Pancreas (tissue), 10 donors: ENCODE data around the gene ARHGAP26. TPM values are rescaled to one million over a fixed set of nuclear protein-coding genes. Genes with fewer than 3 reads are reported as not detected.

ENCODE experiments used
- ATAC-seq, 4 donors: fragments of 200-7000 bp; cut with Tn5 transposase; one replicate each; pipeline versions ENCODE4 v1.8.0 to v1.9.1; 2020; ENCODE audit warnings: mild to moderate bottlenecking in 4 of 4, moderate library complexity in 4 of 4
- DNase-seq, 6 donors: peaks; one replicate each; pipeline ENCODE4 v3.0.0-alpha.2; 2020
- FAIRE-seq: peaks from 2 replicates; lab custom pipeline; 2012; peaks lifted over from hg19 to GRCh38; lab: Jason Lieb, UNC
- H3K27ac ChIP-seq, 4 donors: fragments of 200-600 bp; sonication (generic); 1 replicate in 3 of 4; 2 replicates in 1 of 4; pipeline versions ENCODE4 v1.5.0 to v1.8.0; 2020
- H3K27me3 ChIP-seq, 4 donors: fragments of 200-600 bp; one replicate each; pipeline ENCODE4 v1.8.0; 2021
- H3K36me3 ChIP-seq, 3 donors: fragments of 200-600 bp; sonication (generic) in 1 of 3; one replicate each; pipeline versions ENCODE4 v1.5.0 to v1.8.0; 2020 to 2021
- H3K4me1 ChIP-seq, 3 donors: fragments of 200-600 bp; one replicate each; pipeline ENCODE4 v1.8.0; 2021
- H3K4me3 ChIP-seq, 4 donors: fragments of 200-600 bp; sonication (generic) in 2 of 4; one replicate each; pipeline versions ENCODE4 v1.5.0 to v1.8.0; 2020 to 2021
- H3K9me3 ChIP-seq, 4 donors: fragments of 200-600 bp; one replicate each; pipeline ENCODE4 v1.8.0; 2021
- WGBS, 2 donors: extraction: QIAGEN DNeasy Blood & Tissue Kit; methylation state at CpG; one replicate each; pipeline ENCODE4 v1.1.7; 2013; 5-methylcytosine and 5-hydroxymethylcytosine counted together
- intact Hi-C, 3 donors: fragments of 100-400 bp; cut with DNase I; formaldehyde crosslinking; loops; one replicate each; pipeline versions ENCODE4 v1.11.1 to v1.14.2; 2022
- polyA plus RNA-seq, 2 donors: library from polyadenylated mRNA; stranded (reverse); fragments of 200-250 nt; gene quantifications; one replicate each; pipeline ENCODE4 v1.2.3, GENCODE V29; 2013
- total RNA-seq, 6 donors: library from RNA; stranded (reverse); fragmentation: NEBNext Ultra II Directional in 4 of 6; extraction: Animal tissue kit (Norgen Biotek cat#: 25700) in 4 of 6; gene quantifications; one replicate each; pipeline versions ENCODE4 v1.2.1 to v1.2.4, GENCODE V29; 2021 to 2023
- TF ChIP-seq, protein P1 (sequence below), 4 donors: fragments of 200-600 bp; sonication (generic) in 3 of 4; IDR thresholded peaks; one replicate each; pipeline versions ENCODE4 v1.5.0 to v1.8.0; 2021; ENCODE audit warnings: antibody characterized with exemption in 4 of 4
- donor health status: healthy with polysubstance abuse.
- donor health status: DM: no; HTN: no; CAD: no; lungs with moderate emphysema.
- donor health status: DM: no; HTN: no; CAD: no.
- donor health status: control.
- donor health status: control.
- donor health status: Bipolar disorder and iron deficiency.
- donor health status: DM: yes; HTN: yes; CAD: no.
- donor health status: DM: no; HTN: no; CAD: no.
- donor health status: DM: no; HTN: no; CAD: no.
- donor health status: DM: yes; HTN: yes; CAD: no.

ARHGAP26 gene
- total and polyA plus RNA-seq, 8 donors, result 3.0 to 28.1 (median 10.3) TPM

DNA sequence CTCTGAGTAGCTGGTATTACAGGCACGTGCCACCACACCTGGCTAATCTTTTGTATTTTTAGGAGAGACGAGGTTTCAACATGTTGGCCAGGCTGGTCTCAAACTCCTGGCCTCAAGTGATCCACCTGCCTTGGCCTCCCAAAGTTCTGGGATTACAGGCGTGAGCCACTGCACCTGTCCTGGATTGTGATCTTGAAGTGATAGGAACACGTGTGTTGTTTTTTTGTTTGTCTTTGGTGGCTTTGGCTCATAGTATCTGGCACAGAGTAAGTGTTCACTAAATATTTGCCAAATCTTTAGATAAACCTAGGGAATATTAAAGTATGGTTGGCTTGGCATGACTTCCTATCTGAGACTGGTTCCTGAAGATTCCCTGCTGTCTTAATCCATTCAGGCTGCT, 172.7 kb downstream of the ARHGAP26 start:
- WGBS, 2 donors, result 33 to 41% methylated on average over 4 of the region's 4 CpGs
- TF ChIP-seq, protein P1, sequence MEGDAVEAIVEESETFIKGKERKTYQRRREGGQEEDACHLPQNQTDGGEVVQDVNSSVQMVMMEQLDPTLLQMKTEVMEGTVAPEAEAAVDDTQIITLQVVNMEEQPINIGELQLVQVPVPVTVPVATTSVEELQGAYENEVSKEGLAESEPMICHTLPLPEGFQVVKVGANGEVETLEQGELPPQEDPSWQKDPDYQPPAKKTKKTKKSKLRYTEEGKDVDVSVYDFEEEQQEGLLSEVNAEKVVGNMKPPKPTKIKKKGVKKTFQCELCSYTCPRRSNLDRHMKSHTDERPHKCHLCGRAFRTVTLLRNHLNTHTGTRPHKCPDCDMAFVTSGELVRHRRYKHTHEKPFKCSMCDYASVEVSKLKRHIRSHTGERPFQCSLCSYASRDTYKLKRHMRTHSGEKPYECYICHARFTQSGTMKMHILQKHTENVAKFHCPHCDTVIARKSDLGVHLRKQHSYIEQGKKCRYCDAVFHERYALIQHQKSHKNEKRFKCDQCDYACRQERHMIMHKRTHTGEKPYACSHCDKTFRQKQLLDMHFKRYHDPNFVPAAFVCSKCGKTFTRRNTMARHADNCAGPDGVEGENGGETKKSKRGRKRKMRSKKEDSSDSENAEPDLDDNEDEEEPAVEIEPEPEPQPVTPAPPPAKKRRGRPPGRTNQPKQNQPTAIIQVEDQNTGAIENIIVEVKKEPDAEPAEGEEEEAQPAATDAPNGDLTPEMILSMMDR (IDR thresholded peaks at IDR 0.05), result no peak
- DNase-seq, result peak in 3 of 6 donors; percentile 24 to 38 (median 37)
- intact Hi-C loops, result no loop called here
- H3K9me3 ChIP-seq, result no peaks in the 10 kb centered on the region
- no peak overlapping the region for H3K4me3 ChIP-seq
- H3K4me1 ChIP-seq, result peaks cover 27 to 45% (median 43%) of the 10 kb centered on the region in 3 donors
- H3K27ac ChIP-seq, result peak overlapping the region; percentile 17 to 41 (median 34)
- no peaks in the 10 kb centered on the region for H3K36me3 ChIP-seq
- H3K27me3 ChIP-seq, result no peaks in the 10 kb centered on the region
- FAIRE-seq, result no peak
- ATAC-seq, result peak; percentile 63 to 82 (median 73)

DNA sequence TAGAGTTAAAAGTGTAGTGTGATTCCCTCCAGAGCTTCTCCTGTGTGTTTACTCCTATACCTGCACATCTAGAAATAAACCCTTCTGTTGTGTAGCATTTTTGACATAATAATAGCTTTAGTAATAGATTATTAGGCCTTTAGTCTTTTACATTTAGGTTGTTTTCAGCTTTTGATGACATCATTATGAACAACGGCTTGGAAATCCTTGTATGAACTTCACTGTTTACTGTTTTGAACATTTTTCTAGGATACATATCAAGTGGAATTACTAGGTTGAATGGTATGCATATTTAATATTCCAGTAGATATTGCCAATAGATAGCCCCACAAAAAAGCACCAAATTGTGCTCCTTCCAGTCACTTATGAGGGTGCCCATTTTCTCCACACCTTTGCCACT, 174.0 kb downstream of the ARHGAP26 start:
- intact Hi-C loops, result no loop called here
- peaks cover 29 to 46% (median 45%) of the 10 kb centered on the region in 3 donors for H3K4me1 ChIP-seq
- no peak for FAIRE-seq

DNA sequence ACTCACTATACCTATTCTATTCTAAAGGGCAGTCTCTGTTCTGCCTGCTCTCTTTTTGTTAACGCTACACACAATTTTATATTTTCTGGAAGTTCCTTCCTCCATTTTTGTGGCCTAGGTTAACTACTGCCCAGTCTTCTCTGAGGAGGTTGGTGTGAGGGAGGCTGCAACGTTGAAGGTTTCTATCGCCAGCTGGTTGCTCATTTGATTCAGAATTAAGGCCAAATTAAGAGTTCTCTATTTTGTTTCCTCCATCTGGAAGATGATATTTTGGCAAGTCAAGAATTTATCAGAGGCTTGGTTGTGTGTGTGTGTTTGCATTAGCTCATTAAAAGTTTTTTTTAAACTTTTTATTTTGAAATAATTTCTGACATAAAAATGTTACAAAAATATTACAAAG, 175.1 kb downstream of the ARHGAP26 start:
- intact Hi-C loops, result no loop called here
- Histone ChIP-seq H3K4me3 (no peak overlapping the region), H3K27ac (peak overlapping the region in 2 of 4 donors; percentile 16 to 33), H3K27me3 (no peaks in the 10 kb centered on the region), H3K36me3 (no peaks in the 10 kb centered on the region), H3K4me1 (peaks cover 29 to 46% (median 45%) of the 10 kb centered on the region in 3 donors), H3K9me3 (no peaks in the 10 kb centered on the region)
- DNase-seq, result no peak
- FAIRE-seq, result no peak
- TF ChIP-seq, protein P1 (IDR thresholded peaks at IDR 0.05), result no peak
- no peak for ATAC-seq
- 81 to 82% methylated on average over 3 of the region's 3 CpGs for WGBS, 2 donors

More for the DNA sequence above, 174.0 kb downstream of the ARHGAP26 start:
- Histone ChIP-seq H3K9me3 (no peaks in the 10 kb centered on the region), H3K27ac (peak overlapping the region in 2 of 4 donors; percentile 16 to 33), H3K36me3 (no peaks in the 10 kb centered on the region), H3K27me3 (no peaks in the 10 kb centered on the region), H3K4me3 (no peak overlapping the region)
- ATAC-seq, result no peak
- TF ChIP-seq, protein P1 (IDR thresholded peaks at IDR 0.05), result no peak
- DNase-seq, result no peak
- WGBS, 2 donors, result 31 to 39% methylated on average over 1 of the region's 1 CpG

- peak overlapping the region in 1 of 4 donors; percentile 11 for H3K27ac ChIP-seq
- FAIRE-seq (no peak), ATAC-seq (no peak), DNase-seq (no peak)
- TF ChIP-seq, protein P1 (IDR thresholded peaks at IDR 0.05), result no peak
- no peaks in the 10 kb centered on the region for H3K36me3 ChIP-seq
- intact Hi-C loops, result no loop called here
- H3K4me3 ChIP-seq, result no peak overlapping the region
- no peaks in the 10 kb centered on the region for H3K27me3 ChIP-seq
- peaks cover 29 to 46% (median 45%) of the 10 kb centered on the region in 3 donors for H3K4me1 ChIP-seq
- H3K9me3 ChIP-seq, result no peaks in the 10 kb centered on the region
These were observed 175.7 kb downstream of the ARHGAP26 start for GRCh38 chr5:142945845-142946244.
